ENCODE measurements around the gene WDR44. TPM values are rescaled to one million over a fixed set of nuclear protein-coding genes. Genes with fewer than 3 reads are reported as not detected.
"Not testable (repeated sequence)": the region's sequence is repeated elsewhere in the genome, so short reads cannot be mapped to it uniquely, and the experiment has no call there.

The WDR44 gene
- total RNA-seq, 1 experiment from 2014 or later: 13.2 TPM

- no peak overlapping the region for H3K4me3 Mint-ChIP-seq (ENCODE audit: unreplicated experiment)
- no peak overlapping the region for H3K27ac Mint-ChIP-seq (ENCODE audit: low read depth, unreplicated experiment)
- H3K36me3 Mint-ChIP-seq (ENCODE audit: insufficient read depth, unreplicated experiment): no peaks in the 10 kb centered on the region
- H3K4me1 Mint-ChIP-seq (ENCODE audit: insufficient read depth, unreplicated experiment): no peaks in the 10 kb centered on the region
- CTCF ChIA-PET: interaction anchor here (0.6 kb wide), 3 partner anchors 11 to 37 kb away, joined by 3 read pairs; partner anchors contain the start of gene DOCK11
- no peak for DNase-seq (ENCODE audit: unreplicated experiment)
- TF ChIP-seq, protein P1, sequence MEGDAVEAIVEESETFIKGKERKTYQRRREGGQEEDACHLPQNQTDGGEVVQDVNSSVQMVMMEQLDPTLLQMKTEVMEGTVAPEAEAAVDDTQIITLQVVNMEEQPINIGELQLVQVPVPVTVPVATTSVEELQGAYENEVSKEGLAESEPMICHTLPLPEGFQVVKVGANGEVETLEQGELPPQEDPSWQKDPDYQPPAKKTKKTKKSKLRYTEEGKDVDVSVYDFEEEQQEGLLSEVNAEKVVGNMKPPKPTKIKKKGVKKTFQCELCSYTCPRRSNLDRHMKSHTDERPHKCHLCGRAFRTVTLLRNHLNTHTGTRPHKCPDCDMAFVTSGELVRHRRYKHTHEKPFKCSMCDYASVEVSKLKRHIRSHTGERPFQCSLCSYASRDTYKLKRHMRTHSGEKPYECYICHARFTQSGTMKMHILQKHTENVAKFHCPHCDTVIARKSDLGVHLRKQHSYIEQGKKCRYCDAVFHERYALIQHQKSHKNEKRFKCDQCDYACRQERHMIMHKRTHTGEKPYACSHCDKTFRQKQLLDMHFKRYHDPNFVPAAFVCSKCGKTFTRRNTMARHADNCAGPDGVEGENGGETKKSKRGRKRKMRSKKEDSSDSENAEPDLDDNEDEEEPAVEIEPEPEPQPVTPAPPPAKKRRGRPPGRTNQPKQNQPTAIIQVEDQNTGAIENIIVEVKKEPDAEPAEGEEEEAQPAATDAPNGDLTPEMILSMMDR (IDR thresholded peaks at IDR 0.05; ENCODE audit: unreplicated experiment): no peak
- POLR2A ChIA-PET: no interaction called here
- intact Hi-C loops (cut with micrococcal nuclease): no loop called here
- peaks cover 11% of the 10 kb centered on the region for H3K27me3 Mint-ChIP-seq (ENCODE audit: insufficient read depth, unreplicated experiment)
- no TSS peak for BruUV-seq (replicated peaks)
- no peaks in the 10 kb centered on the region for H3K9me3 Mint-ChIP-seq (ENCODE audit: unreplicated experiment)
These were observed 138.5 kb downstream of the WDR44 start for GRCh38 chrX:118484216-118484903.

DNA sequence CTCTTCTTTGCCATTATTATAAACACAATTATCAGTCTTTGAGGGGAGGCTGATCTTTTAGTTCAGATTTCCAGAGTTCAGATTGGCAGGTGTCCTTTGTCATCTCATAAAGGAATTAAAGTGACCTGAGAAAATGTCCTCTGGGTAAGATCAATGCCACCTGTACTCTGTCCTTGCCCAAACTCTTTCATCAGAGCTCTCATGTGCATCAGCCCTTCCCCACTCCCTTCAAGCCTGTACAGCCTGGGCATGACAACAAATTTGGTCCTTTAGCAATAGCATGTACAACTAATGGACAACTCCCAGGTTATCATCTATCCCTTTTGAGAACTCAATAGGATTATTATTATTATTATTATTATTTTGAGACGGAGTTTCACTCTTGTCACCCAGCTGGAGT, 140.8 kb downstream of the WDR44 start:
- H3K27me3 Mint-ChIP-seq (ENCODE audit: insufficient read depth, unreplicated experiment): peaks cover 11% of the 10 kb centered on the region
- BruUV-seq (replicated peaks); H3K27ac Mint-ChIP-seq (ENCODE audit: low read depth, unreplicated experiment); intact Hi-C loops (cut with micrococcal nuclease); H3K36me3 Mint-ChIP-seq (ENCODE audit: insufficient read depth, unreplicated experiment); H3K9me3 Mint-ChIP-seq (ENCODE audit: unreplicated experiment); H3K4me1 Mint-ChIP-seq (ENCODE audit: insufficient read depth, unreplicated experiment); H3K4me3 Mint-ChIP-seq (ENCODE audit: unreplicated experiment); DNase-seq (ENCODE audit: unreplicated experiment); CTCF ChIA-PET: not testable (repeated sequence)
- POLR2A ChIA-PET: interaction anchor here (0.6 to 1.0 kb wide), 2 partner anchors 11 to 727 kb away, joined by 3 to 5 read pairs; no protein-coding TSS in a partner anchor

GRCh38 chrX:118493016-118493415, 147.1 kb downstream of the WDR44 start:
- no peak overlapping the region for H3K27ac Mint-ChIP-seq (ENCODE audit: low read depth, unreplicated experiment)
- intact Hi-C loops (cut with micrococcal nuclease): no loop called here
- ChIA-PET POLR2A (no interaction called here), CTCF (no interaction called here)
- H3K4me1 Mint-ChIP-seq (ENCODE audit: insufficient read depth, unreplicated experiment): no peaks in the 10 kb centered on the region
- BruUV-seq (replicated peaks): no TSS peak
- no peak for DNase-seq (ENCODE audit: unreplicated experiment)
- H3K4me3 Mint-ChIP-seq (ENCODE audit: unreplicated experiment): no peak overlapping the region
- H3K27me3 Mint-ChIP-seq (ENCODE audit: insufficient read depth, unreplicated experiment): no peaks in the 10 kb centered on the region
- no peaks in the 10 kb centered on the region for H3K9me3 Mint-ChIP-seq (ENCODE audit: unreplicated experiment)
- no peaks in the 10 kb centered on the region for H3K36me3 Mint-ChIP-seq (ENCODE audit: insufficient read depth, unreplicated experiment)
- TF ChIP-seq, protein P1 (IDR thresholded peaks at IDR 0.05; ENCODE audit: unreplicated experiment): no peak

- no peaks in the 10 kb centered on the region for H3K9me3 Mint-ChIP-seq (ENCODE audit: unreplicated experiment)
- no TSS peak for BruUV-seq (replicated peaks)
- no peak for DNase-seq (ENCODE audit: unreplicated experiment)
- intact Hi-C loops (cut with micrococcal nuclease): no loop called here
- no peak overlapping the region for H3K27ac Mint-ChIP-seq (ENCODE audit: low read depth, unreplicated experiment)
- TF ChIP-seq, protein P1 (IDR thresholded peaks at IDR 0.05; ENCODE audit: unreplicated experiment): no peak
- H3K36me3 Mint-ChIP-seq (ENCODE audit: insufficient read depth, unreplicated experiment): no peaks in the 10 kb centered on the region
- no peak overlapping the region for H3K4me3 Mint-ChIP-seq (ENCODE audit: unreplicated experiment)
- ChIA-PET POLR2A (no interaction called here), CTCF (interaction anchor here (1.0 kb wide), 1 partner anchor 39 kb away, joined by 3 read pairs; no protein-coding TSS in a partner anchor)
- no peaks in the 10 kb centered on the region for H3K27me3 Mint-ChIP-seq (ENCODE audit: insufficient read depth, unreplicated experiment)
- no peaks in the 10 kb centered on the region for H3K4me1 Mint-ChIP-seq (ENCODE audit: insufficient read depth, unreplicated experiment)
These were observed 147.9 kb downstream of the WDR44 start for GRCh38 chrX:118493653-118494297.

Measured in MCF 10A (cell line).